NK-92 (cell line): ENCODE results near the gene OXLD1.

Source experiments
- DNase-seq: peaks from one replicate; lab custom pipeline; 2025; ENCODE audit not compliant: unreplicated experiment; lab: John Stamatoyannopoulos, UW

Gene OXLD1

GRCh38 chr17:81666342-81667191 is at the start of gene OXLD1, which contains the start of gene CCDC137:
OXLD1 (minus strand) TSS chr17:81666605; CDS start chr17:81666577, 28 bp downstream.
CCDC137 (plus strand) TSS chr17:81666737; CDS start chr17:81666767, 30 bp downstream.
- DNase-seq = peak; percentile 66

- no peak for DNase-seq
Observed at GRCh38 chr17:81715107-81715871, 48.9 kb upstream of the OXLD1 start.

- no peak for DNase-seq
Observed at GRCh38 chr17:81714412-81715106, 48.2 kb upstream of the OXLD1 start.

GRCh38 chr17:81713556-81714411 is 47.4 kb upstream of the OXLD1 start:
- DNase-seq = no peak

GRCh38 chr17:81713004-81713555 is 46.7 kb upstream of the OXLD1 start:
- DNase-seq = no peak

GRCh38 chr17:81712468-81713003 is 46.1 kb upstream of the OXLD1 start:
- DNase-seq = no peak

GRCh38 chr17:81711814-81712467 is 45.5 kb upstream of the OXLD1 start, which contains the start of gene SLC25A10:
SLC25A10 (plus strand) TSS chr17:81712284; CDS start chr17:81712427, 143 bp downstream.
- DNase-seq = no peak

- no peak for DNase-seq
Observed at GRCh38 chr17:81710514-81711308, 44.3 kb upstream of the OXLD1 start.

GRCh38 chr17:81708739-81709185 is 42.4 kb upstream of the OXLD1 start:
- no peak for DNase-seq

- no peak for DNase-seq
Observed at GRCh38 chr17:81707725-81708646, 41.6 kb upstream of the OXLD1 start.

- DNase-seq = no peak
Observed at GRCh38 chr17:81706757-81707624, 40.6 kb upstream of the OXLD1 start.

GRCh38 chr17:81706232-81706611 is 39.8 kb upstream of the OXLD1 start:
- DNase-seq = no peak

GRCh38 chr17:81705518-81706231 is 39.3 kb upstream of the OXLD1 start:
- no peak for DNase-seq

GRCh38 chr17:81703747-81704654 is 37.6 kb upstream of the OXLD1 start:
- no peak for DNase-seq
